Measurements from ENCODE around the gene PEX14.

PEX14 gene

GRCh38 chr1:10656431-10656830 lies 181.7 kb downstream of the PEX14 start:
- TF ChIP-seq, protein P1, sequence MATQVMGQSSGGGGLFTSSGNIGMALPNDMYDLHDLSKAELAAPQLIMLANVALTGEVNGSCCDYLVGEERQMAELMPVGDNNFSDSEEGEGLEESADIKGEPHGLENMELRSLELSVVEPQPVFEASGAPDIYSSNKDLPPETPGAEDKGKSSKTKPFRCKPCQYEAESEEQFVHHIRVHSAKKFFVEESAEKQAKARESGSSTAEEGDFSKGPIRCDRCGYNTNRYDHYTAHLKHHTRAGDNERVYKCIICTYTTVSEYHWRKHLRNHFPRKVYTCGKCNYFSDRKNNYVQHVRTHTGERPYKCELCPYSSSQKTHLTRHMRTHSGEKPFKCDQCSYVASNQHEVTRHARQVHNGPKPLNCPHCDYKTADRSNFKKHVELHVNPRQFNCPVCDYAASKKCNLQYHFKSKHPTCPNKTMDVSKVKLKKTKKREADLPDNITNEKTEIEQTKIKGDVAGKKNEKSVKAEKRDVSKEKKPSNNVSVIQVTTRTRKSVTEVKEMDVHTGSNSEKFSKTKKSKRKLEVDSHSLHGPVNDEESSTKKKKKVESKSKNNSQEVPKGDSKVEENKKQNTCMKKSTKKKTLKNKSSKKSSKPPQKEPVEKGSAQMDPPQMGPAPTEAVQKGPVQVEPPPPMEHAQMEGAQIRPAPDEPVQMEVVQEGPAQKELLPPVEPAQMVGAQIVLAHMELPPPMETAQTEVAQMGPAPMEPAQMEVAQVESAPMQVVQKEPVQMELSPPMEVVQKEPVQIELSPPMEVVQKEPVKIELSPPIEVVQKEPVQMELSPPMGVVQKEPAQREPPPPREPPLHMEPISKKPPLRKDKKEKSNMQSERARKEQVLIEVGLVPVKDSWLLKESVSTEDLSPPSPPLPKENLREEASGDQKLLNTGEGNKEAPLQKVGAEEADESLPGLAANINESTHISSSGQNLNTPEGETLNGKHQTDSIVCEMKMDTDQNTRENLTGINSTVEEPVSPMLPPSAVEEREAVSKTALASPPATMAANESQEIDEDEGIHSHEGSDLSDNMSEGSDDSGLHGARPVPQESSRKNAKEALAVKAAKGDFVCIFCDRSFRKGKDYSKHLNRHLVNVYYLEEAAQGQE (IDR thresholded peaks at IDR 0.05; ENCODE audit: insufficient read depth in 1 of 2, low read depth in 2 of 2, low read length in 2 of 2), result no peak
- no peak for TF ChIP-seq FOXP2 (optimal IDR thresholded peaks at IDR 0.05; ENCODE audit: borderline replicate concordance, extremely low read depth, extremely low read length, insufficient read depth)
- no peak for TF ChIP-seq TAF1 (IDR thresholded peaks at IDR 0.05; ENCODE audit: borderline replicate concordance, insufficient read depth, low read length)
- no peak for TF ChIP-seq SIN3A (IDR thresholded peaks at IDR 0.05; ENCODE audit: borderline replicate concordance, insufficient read depth, low read length)
- TF ChIP-seq POLR2AphosphoS5 (IDR thresholded peaks at IDR 0.05; ENCODE audit: low read depth, low read length), result no peak

DNA sequence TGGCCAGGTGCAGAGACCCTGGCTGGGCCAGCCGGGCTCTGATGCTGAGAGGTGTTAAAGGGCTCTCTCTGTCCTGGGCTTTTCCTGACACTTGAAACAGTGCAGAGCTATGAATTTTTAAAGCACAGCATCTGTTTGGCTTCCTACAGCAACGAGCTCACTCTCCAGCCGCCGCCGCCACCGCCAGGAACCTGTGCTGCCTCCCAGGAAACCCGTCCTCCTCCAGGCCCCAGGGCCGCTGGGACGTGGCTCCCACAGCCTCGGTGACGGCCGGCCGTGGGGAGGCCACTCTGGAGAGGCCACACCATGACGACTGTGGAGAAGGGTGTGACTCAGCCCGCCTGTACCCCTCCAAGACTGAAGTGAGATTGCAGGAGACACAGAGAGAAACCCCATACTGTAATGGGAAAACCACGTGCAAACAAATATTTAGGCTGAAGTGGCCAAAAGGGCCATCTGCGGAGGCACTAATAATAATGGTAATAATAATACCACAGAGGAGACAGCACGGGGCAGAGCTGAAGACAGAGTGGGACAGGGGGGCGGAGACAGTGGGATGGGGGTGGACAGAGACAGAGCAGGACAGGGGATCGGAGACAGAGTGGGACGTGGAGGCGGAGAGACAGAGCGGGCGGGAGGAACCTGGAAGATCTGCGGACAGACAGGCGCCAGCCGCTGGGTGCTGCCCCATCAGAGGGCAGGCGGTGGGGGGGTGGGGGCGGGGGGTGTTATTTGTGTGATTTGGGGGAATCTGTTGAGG lies 182.5 kb downstream of the PEX14 start:
- no peak for TF ChIP-seq SIN3A (IDR thresholded peaks at IDR 0.05; ENCODE audit: borderline replicate concordance, insufficient read depth, low read length)
- TF ChIP-seq, protein P1 (IDR thresholded peaks at IDR 0.05; ENCODE audit: insufficient read depth in 1 of 2, low read depth in 2 of 2, low read length in 2 of 2), result no peak
- TF ChIP-seq TAF1 (IDR thresholded peaks at IDR 0.05; ENCODE audit: borderline replicate concordance, insufficient read depth, low read length), result no peak
- TF ChIP-seq POLR2AphosphoS5 (IDR thresholded peaks at IDR 0.05; ENCODE audit: low read depth, low read length), result no peak
- TF ChIP-seq FOXP2 (optimal IDR thresholded peaks at IDR 0.05; ENCODE audit: borderline replicate concordance, extremely low read depth, extremely low read length, insufficient read depth), result no peak

- no peak for TF ChIP-seq TAF1 (IDR thresholded peaks at IDR 0.05; ENCODE audit: borderline replicate concordance, insufficient read depth, low read length)
- no peak for TF ChIP-seq SIN3A (IDR thresholded peaks at IDR 0.05; ENCODE audit: borderline replicate concordance, insufficient read depth, low read length)
- TF ChIP-seq, protein P1 (IDR thresholded peaks at IDR 0.05; ENCODE audit: insufficient read depth in 1 of 2, low read depth in 2 of 2, low read length in 2 of 2), result no peak
- no peak for TF ChIP-seq FOXP2 (optimal IDR thresholded peaks at IDR 0.05; ENCODE audit: borderline replicate concordance, extremely low read depth, extremely low read length, insufficient read depth)
Observed at GRCh38 chr1:10658396-10659066, 183.8 kb downstream of the PEX14 start.

DNA sequence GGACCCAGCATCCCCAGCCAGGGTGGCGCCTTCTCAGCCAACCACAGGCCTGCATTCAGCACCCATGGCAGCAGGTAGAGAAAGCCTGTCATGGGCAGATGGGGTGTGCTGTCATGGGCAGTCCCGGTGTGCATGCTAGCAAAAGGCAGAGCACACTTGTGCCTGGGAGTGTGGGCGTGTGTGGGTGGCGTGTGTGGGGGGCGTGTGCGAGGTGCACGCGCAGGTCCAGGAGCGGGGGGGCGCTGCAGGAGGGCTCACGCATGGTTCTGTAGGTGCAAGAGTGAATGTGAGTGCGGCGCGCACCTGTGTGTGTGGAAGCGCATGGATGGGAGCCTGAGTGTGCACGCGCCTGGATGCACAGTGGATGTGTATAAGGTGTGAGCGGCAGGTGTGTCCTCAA lies 184.5 kb downstream of the PEX14 start:
- TF ChIP-seq FOXP2 (optimal IDR thresholded peaks at IDR 0.05; ENCODE audit: borderline replicate concordance, extremely low read depth, extremely low read length, insufficient read depth) (no peak), POLR2AphosphoS5 (IDR thresholded peaks at IDR 0.05; ENCODE audit: low read depth, low read length) (no peak), SIN3A (IDR thresholded peaks at IDR 0.05; ENCODE audit: borderline replicate concordance, insufficient read depth, low read length) (no peak), TAF1 (IDR thresholded peaks at IDR 0.05; ENCODE audit: borderline replicate concordance, insufficient read depth, low read length) (no peak)
- TF ChIP-seq, protein P1 (IDR thresholded peaks at IDR 0.05; ENCODE audit: insufficient read depth in 1 of 2, low read depth in 2 of 2, low read length in 2 of 2), result no peak
